Measurements from ENCODE around the gene C1QTNF9B. TPM values are rescaled to one million over a fixed set of nuclear protein-coding genes. Genes with fewer than 3 reads are reported as not detected.
"Not testable (repeated sequence)": the region's sequence is repeated elsewhere in the genome, so short reads cannot be mapped to it uniquely, and the experiment has no call there.

C1QTNF9B gene
- total RNA-seq, 2 experiments from 2014 or later = not detected

DNA sequence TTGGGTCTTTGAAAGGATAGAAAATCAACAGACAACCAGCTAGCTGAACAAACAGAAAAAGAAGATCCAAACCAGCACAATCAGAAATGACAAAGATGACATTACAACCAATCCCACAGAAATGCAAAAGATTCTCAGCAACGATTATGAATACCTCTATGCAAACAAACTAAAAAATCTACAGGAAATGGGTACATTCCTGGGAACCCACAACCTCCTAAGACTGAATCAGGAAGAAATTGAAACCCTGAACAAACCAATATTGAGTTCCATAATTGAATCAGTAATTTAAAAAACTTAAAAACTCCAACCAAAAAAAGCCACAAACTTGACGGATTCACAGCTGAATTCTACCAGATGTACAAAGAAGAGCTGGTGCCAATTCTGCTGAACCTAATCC, 20.9 kb upstream of the C1QTNF9B start:
- H3K4me3 Mint-ChIP-seq = no peak overlapping the region
- intact Hi-C loops (cut with micrococcal nuclease) = no loop called here

DNA sequence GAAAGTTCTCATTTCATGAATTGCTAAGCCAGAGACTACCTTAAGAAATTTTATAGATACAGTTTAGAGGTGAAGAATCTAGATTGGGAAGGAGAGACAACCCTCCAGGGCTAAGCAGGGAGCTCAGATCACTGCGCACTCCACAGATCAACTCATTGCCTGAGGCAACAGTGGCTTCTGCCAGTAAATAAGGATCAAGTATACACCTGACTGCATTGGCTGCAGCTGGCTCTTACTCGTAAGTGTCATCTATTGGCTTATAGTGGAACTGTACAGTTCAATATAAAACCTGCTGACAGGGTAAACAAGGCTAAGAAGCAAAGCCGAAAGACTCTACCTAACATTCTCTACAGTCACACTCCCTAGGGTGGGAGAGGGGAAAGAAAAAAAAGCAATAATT, 18.0 kb upstream of the C1QTNF9B start:
- CTCF ChIA-PET = interaction anchor here (0.6 kb wide), 1 partner anchor 487 kb away, joined by 3 read pairs; no protein-coding TSS in a partner anchor
- peaks cover 25% of the 10 kb centered on the region for H3K27me3 Mint-ChIP-seq
- DNase-seq = no peak

More for the DNA sequence above, 20.9 kb upstream of the C1QTNF9B start:
- CTCF ChIA-PET = interaction anchor here (0.9 to 2.0 kb wide), 3 partner anchors 300 to 310 kb away, joined by 3 to 5 read pairs (median 3); no protein-coding TSS in a partner anchor
- H3K27me3 Mint-ChIP-seq = peaks cover 26% of the 10 kb centered on the region
- no peaks in the 10 kb centered on the region for H3K4me1 Mint-ChIP-seq (ENCODE audit: low read depth)
- H3K36me3 Mint-ChIP-seq = no peaks in the 10 kb centered on the region
- POLR2A ChIA-PET = no interaction called here
- no peak overlapping the region for H3K27ac Mint-ChIP-seq
- no peaks in the 10 kb centered on the region for H3K9me3 Mint-ChIP-seq
- no peak for DNase-seq

GRCh38 chr13:23912469-23912868, 15.2 kb upstream of the C1QTNF9B start:
- H3K27me3 Mint-ChIP-seq = peaks cover 18% of the 10 kb centered on the region
- no peak overlapping the region for H3K27ac Mint-ChIP-seq
- no peak overlapping the region for H3K4me3 Mint-ChIP-seq
- H3K36me3 Mint-ChIP-seq = no peaks in the 10 kb centered on the region
- no peaks in the 10 kb centered on the region for H3K9me3 Mint-ChIP-seq
- ChIA-PET POLR2A (no interaction called here), CTCF (no interaction called here)
- DNase-seq = no peak
- H3K4me1 Mint-ChIP-seq (ENCODE audit: low read depth) = peaks cover 6% of the 10 kb centered on the region
- intact Hi-C loops (cut with micrococcal nuclease) = no loop called here

More for the DNA sequence above, 18.0 kb upstream of the C1QTNF9B start:
- intact Hi-C loops (cut with micrococcal nuclease) = no loop called here
- Mint-ChIP-seq H3K9me3 (no peaks in the 10 kb centered on the region), H3K4me1 (ENCODE audit: low read depth) (peaks cover 6% of the 10 kb centered on the region), H3K36me3 (no peaks in the 10 kb centered on the region), H3K27ac (no peak overlapping the region), H3K4me3 (no peak overlapping the region)
- POLR2A ChIA-PET = no interaction called here

GRCh38 chr13:23909606-23910005, 12.3 kb upstream of the C1QTNF9B start:
- H3K36me3 Mint-ChIP-seq = no peaks in the 10 kb centered on the region
- H3K27ac Mint-ChIP-seq = no peak overlapping the region
- no peak for DNase-seq
- H3K27me3 Mint-ChIP-seq = peaks cover 16% of the 10 kb centered on the region
- ChIA-PET POLR2A (no interaction called here), CTCF (interaction anchor here (1.2 kb wide), 1 partner anchor 10 kb away, joined by 3 read pairs; no protein-coding TSS in a partner anchor)
- no peak overlapping the region for H3K4me3 Mint-ChIP-seq
- H3K9me3 Mint-ChIP-seq = no peaks in the 10 kb centered on the region
- H3K4me1 Mint-ChIP-seq (ENCODE audit: low read depth) = peaks cover 6% of the 10 kb centered on the region
- intact Hi-C loops (cut with micrococcal nuclease) = no loop called here

- DNase-seq = no peak
- Mint-ChIP-seq H3K27me3 (peaks cover 35% of the 10 kb centered on the region), H3K27ac (no peak overlapping the region), H3K9me3 (no peaks in the 10 kb centered on the region), H3K4me1 (ENCODE audit: low read depth) (no peaks in the 10 kb centered on the region), H3K4me3 (no peak overlapping the region), H3K36me3 (no peaks in the 10 kb centered on the region)
- ChIA-PET POLR2A (no interaction called here), CTCF (no interaction called here)
- intact Hi-C loops (cut with micrococcal nuclease) = no loop called here
Observed at GRCh38 chr13:23905766-23906165, 8.5 kb upstream of the C1QTNF9B start.

GRCh38 chr13:23903906-23904280, 6.6 kb upstream of the C1QTNF9B start:
- intact Hi-C loops (cut with micrococcal nuclease) = no loop called here
- peaks cover 32% of the 10 kb centered on the region for H3K27me3 Mint-ChIP-seq

DNA sequence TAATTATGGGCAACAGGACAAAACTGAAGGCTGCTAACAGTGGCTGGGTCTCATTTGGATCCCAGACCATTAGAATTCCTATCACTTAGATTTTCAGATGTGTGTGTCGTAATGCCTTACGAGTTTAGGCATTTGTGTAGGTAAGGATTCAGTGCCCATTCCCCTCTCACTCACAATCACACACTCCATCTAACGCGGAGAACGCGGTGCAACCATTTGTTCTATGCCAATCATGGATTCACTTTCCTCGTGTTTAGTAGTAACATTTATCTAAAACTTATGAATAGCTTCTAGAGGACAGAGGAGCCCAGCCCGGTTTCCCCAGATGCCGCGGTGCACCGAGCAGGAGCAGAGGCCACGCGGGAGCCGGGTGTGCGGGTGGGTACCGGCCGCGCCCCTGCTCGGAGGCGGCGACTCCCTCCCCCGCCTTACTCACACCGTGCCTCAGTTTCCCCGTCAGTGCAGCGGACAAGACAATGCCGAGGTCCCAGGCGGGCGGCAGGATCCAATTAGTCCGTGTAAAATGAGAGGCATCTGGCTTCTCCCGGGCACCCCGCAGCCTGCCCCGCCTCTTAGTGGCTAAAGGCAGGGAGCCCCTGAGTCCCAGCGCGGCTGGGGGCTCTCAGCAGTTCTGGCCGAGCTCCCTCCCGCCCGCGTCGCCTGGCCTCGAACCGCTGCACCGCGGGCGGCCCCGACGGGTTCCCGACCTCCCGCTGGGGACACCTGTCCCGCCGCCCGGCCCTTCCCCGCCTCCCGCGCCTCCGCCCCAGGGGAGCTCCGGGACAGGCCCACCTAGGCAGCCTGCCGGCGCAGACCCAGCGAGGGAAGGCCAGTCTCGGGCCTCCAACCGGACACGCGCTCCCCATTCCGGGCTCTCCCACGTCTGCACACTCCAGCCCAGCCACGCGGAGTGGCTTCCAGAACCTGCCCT, 5.9 kb upstream of the C1QTNF9B start:
- Mint-ChIP-seq H3K4me1 (ENCODE audit: low read depth) (peaks cover 2% of the 10 kb centered on the region), H3K27me3 (peaks cover 32% of the 10 kb centered on the region), H3K4me3 (no peak overlapping the region), H3K27ac (no peak overlapping the region), H3K36me3 (no peaks in the 10 kb centered on the region), H3K9me3 (no peaks in the 10 kb centered on the region)
- POLR2A ChIA-PET = no interaction called here
- intact Hi-C loops (cut with micrococcal nuclease) = no loop called here
- DNase-seq = no peak
- CTCF ChIA-PET = interaction anchor here (1.0 kb wide), 1 partner anchor 437 kb away, joined by 3 read pairs; no protein-coding TSS in a partner anchor

More at GRCh38 chr13:23903906-23904280, 6.6 kb upstream of the C1QTNF9B start:
- Mint-ChIP-seq H3K9me3 (no peaks in the 10 kb centered on the region), H3K4me3 (no peak overlapping the region), H3K27ac (no peak overlapping the region), H3K36me3 (no peaks in the 10 kb centered on the region), H3K4me1 (ENCODE audit: low read depth) (peaks cover 2% of the 10 kb centered on the region)
- ChIA-PET CTCF (interaction anchor here (1.0 kb wide), 1 partner anchor 438 kb away, joined by 3 read pairs; no protein-coding TSS in a partner anchor), POLR2A (no interaction called here)
- no peak for DNase-seq

DNA sequence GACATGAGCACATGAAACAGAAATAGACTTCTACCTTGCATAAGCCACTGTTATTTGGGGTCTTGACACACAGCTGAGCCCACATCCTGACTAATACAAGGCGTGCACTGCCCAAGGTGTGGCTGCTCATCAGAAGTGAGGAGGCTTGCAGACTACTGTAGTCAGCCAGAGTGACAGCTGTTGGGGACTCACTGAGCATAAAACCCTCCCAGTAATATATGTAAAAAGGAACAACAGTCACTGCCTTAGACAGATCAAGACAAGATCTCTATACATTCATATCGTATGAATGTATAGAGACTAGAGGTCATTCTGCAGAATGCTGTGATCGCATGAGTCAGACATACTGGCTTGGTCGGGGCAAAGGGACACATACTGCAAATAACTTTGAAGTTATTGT, 4.1 kb upstream of the C1QTNF9B start:
- no peak for DNase-seq
- Mint-ChIP-seq H3K4me1 (ENCODE audit: low read depth) (peaks cover 2% of the 10 kb centered on the region), H3K4me3 (no peak overlapping the region), H3K9me3 (no peaks in the 10 kb centered on the region), H3K27me3 (peaks cover 31% of the 10 kb centered on the region), H3K27ac (no peak overlapping the region), H3K36me3 (no peaks in the 10 kb centered on the region)
- ChIA-PET POLR2A (no interaction called here), CTCF (no interaction called here)
- intact Hi-C loops (cut with micrococcal nuclease) = no loop called here

GRCh38 chr13:23899555-23899954, 2.3 kb upstream of the C1QTNF9B start:
- ChIA-PET POLR2A (no interaction called here), CTCF (interaction anchor here (0.6 to 3.0 kb wide), 5 partner anchors 11 to 434 kb away, joined by 3 to 11 read pairs (median 5); no protein-coding TSS in a partner anchor)
- peaks cover 2% of the 10 kb centered on the region for H3K4me1 Mint-ChIP-seq (ENCODE audit: low read depth)
- H3K27ac Mint-ChIP-seq = no peak overlapping the region
- no peaks in the 10 kb centered on the region for H3K9me3 Mint-ChIP-seq
- intact Hi-C loops (cut with micrococcal nuclease) = no loop called here
- peaks cover 24% of the 10 kb centered on the region for H3K27me3 Mint-ChIP-seq
- no peaks in the 10 kb centered on the region for H3K36me3 Mint-ChIP-seq
- no peak for DNase-seq
- H3K4me3 Mint-ChIP-seq = no peak overlapping the region

DNA sequence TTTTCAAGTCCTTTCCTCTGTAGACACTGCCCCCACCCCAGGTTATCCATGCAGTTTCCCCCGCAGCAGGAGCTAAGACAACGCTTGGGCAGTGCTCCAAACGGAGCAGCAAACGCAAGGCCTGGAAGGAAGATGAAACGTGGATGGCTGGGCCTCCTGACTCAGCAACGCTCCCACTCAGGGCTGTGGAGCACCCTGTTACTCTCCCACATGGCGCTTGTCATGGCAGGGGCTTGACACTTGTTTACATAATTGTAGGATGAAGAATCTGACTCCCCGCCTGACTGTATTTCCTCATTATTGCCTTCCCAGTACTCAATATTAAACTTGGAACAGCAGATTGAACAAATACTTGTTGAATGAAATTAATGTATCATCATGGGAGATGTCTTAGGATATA, 799 bp upstream of the C1QTNF9B start:
- no peak for DNase-seq
- Mint-ChIP-seq H3K9me3 (no peaks in the 10 kb centered on the region), H3K4me3 (no peak overlapping the region), H3K27ac (no peak overlapping the region), H3K36me3 (no peaks in the 10 kb centered on the region), H3K4me1 (ENCODE audit: low read depth) (peaks cover 2% of the 10 kb centered on the region), H3K27me3 (peaks cover 16% of the 10 kb centered on the region)
- CTCF ChIA-PET = interaction anchor here (1.4 to 3.0 kb wide), 2 partner anchors 24 to 431 kb away, joined by 5 to 11 read pairs; no protein-coding TSS in a partner anchor
- POLR2A ChIA-PET = no interaction called here
- intact Hi-C loops (cut with micrococcal nuclease) = no loop called here

DNA sequence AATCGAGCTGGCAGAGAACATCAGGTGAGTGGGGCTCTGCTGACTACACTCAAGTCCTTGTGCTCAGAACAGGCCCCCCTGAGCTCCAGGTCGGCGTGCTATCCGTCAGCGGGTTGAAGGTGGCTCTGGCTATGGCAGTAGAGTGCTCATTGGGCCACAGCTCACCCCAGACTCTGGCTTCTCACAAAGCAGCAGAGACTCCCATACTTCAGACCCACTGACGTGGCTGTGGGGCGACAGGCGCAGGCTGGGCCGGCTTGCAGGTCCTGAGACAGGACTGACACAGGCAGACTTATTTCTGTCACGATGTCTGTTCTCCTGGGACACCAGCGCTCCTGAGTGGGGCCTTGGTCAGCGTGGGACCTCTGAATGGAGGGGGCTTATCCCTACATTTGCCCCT, 2.6 kb downstream of the C1QTNF9B start:
- DNase-seq; H3K27me3 Mint-ChIP-seq; intact Hi-C loops (cut with micrococcal nuclease); H3K4me1 Mint-ChIP-seq (ENCODE audit: low read depth); POLR2A ChIA-PET; H3K27ac Mint-ChIP-seq; H3K9me3 Mint-ChIP-seq; H3K36me3 Mint-ChIP-seq; CTCF ChIA-PET; H3K4me3 Mint-ChIP-seq: not testable (repeated sequence)

DNA sequence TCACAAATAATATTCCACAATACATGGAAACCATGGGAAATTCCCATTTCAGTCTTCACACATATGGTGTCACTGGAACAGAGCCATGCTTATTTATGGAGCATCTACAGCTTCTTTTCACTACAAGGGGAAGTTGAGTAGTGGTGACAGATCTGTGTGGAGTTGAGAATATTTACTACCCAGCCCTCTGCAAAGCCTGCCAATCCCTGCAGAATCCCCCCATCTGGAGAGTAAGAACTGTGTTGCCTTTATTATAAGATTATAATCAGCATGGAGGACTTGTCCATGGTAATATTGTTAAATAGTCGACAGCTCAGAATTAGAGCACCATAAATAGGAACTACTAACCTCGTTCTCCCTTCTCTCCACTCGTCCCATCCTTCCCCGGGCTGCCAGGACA, 3.5 kb downstream of the C1QTNF9B start:
- H3K27me3 Mint-ChIP-seq; H3K27ac Mint-ChIP-seq; H3K9me3 Mint-ChIP-seq; CTCF ChIA-PET; POLR2A ChIA-PET; H3K36me3 Mint-ChIP-seq; intact Hi-C loops (cut with micrococcal nuclease); H3K4me1 Mint-ChIP-seq (ENCODE audit: low read depth); H3K4me3 Mint-ChIP-seq; DNase-seq: not testable (repeated sequence)

Data from activated CD4-positive, alpha-beta memory T cell treated with anti-CD3 and anti-CD28 coated beads for 36 hours (primary cell).